ENCODE data around the gene SNRPD3. TPM values are rescaled to one million over a fixed set of nuclear protein-coding genes. Genes with fewer than 3 reads are reported as not detected.
A peak's percentile ranks its signal among the peaks of the same experiment; 100 is the strongest.

Gene SNRPD3
- total RNA-seq, 4 donors from 2014 or later, result 98.7 to 127 (median 111) TPM

DNA sequence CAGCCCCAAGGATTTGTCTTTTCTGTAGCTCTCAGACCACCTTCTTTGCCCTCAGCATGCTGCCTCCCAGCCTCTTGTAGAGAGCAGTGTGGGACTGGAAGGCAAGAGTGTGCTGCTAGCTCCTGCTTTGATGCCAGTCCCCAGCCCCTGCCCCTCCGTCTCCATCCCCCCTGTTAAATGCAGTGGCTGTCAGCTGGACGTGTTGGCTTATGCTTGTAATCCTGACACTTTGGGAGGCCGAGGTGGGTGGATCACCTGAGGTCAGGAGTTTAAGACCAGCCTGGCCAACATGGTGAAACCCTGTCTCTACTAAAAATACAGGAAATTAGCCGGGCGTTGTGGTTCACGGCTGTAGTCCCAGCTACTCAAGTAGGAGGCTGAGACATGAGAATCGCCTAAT lies 15.5 kb downstream of the SNRPD3 start:
- peaks cover 0 to 40% (median 3%) of the 10 kb centered on the region in 4 donors for H3K4me1 ChIP-seq
- DNase-seq (ENCODE audit: low spot score in 2 of 2), result no peak
- WGBS, 2 donors, result 70 to 84% methylated on average over 7 of the region's 7 CpGs
- TF ChIP-seq, protein P1, sequence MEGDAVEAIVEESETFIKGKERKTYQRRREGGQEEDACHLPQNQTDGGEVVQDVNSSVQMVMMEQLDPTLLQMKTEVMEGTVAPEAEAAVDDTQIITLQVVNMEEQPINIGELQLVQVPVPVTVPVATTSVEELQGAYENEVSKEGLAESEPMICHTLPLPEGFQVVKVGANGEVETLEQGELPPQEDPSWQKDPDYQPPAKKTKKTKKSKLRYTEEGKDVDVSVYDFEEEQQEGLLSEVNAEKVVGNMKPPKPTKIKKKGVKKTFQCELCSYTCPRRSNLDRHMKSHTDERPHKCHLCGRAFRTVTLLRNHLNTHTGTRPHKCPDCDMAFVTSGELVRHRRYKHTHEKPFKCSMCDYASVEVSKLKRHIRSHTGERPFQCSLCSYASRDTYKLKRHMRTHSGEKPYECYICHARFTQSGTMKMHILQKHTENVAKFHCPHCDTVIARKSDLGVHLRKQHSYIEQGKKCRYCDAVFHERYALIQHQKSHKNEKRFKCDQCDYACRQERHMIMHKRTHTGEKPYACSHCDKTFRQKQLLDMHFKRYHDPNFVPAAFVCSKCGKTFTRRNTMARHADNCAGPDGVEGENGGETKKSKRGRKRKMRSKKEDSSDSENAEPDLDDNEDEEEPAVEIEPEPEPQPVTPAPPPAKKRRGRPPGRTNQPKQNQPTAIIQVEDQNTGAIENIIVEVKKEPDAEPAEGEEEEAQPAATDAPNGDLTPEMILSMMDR (IDR thresholded peaks at IDR 0.05), result no peak
- no peak for TF ChIP-seq EP300 (IDR thresholded peaks at IDR 0.05)
- TF ChIP-seq POLR2A (IDR thresholded peaks at IDR 0.05), result no peak
- H3K4me3 ChIP-seq, result no peak overlapping the region
- H3K36me3 ChIP-seq, result peaks cover 8 to 85% (median 30%) of the 10 kb centered on the region in 3 donors
- H3K27ac ChIP-seq, result peak overlapping the region in 2 of 4 donors; percentile 25 to 51
- H3K9me3 ChIP-seq, result no peaks in the 10 kb centered on the region
- H3K27me3 ChIP-seq, result no peaks in the 10 kb centered on the region

DNA sequence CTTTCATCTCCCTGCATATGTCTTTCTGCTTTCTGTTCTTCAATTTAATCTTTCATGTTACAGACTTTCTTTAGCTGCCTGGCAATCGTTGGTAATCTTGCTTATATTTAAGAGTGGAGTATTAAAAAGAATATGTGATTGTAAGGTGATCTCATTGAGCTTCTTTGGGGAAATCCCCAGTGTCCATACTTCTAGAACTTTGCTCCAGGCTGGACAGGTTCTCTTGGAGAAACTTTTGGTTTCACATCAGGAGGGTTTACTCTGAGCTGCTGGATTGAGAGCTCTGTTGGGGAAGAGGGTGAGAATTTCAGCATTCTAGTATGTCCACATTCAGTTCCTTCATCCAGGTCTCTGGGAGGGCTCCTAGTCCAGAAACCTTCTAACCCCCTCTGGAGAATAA lies 21.0 kb downstream of the SNRPD3 start:
- Histone ChIP-seq H3K9me3 (no peaks in the 10 kb centered on the region), H3K27ac (no peak overlapping the region), H3K27me3 (no peaks in the 10 kb centered on the region), H3K36me3 (peaks cover 0 to 64% (median 12%) of the 10 kb centered on the region in 3 donors), H3K4me1 (peaks cover 0 to 23% (median 0%) of the 10 kb centered on the region in 4 donors), H3K4me3 (no peak overlapping the region)
- DNase-seq (ENCODE audit: low spot score in 2 of 2), result no peak
- 72 to 79% methylated on average over 1 of the region's 1 CpG for WGBS, 2 donors
- TF ChIP-seq EP300 (IDR thresholded peaks at IDR 0.05) (no peak), POLR2A (IDR thresholded peaks at IDR 0.05) (no peak)
- TF ChIP-seq, protein P1 (IDR thresholded peaks at IDR 0.05), result no peak

DNA sequence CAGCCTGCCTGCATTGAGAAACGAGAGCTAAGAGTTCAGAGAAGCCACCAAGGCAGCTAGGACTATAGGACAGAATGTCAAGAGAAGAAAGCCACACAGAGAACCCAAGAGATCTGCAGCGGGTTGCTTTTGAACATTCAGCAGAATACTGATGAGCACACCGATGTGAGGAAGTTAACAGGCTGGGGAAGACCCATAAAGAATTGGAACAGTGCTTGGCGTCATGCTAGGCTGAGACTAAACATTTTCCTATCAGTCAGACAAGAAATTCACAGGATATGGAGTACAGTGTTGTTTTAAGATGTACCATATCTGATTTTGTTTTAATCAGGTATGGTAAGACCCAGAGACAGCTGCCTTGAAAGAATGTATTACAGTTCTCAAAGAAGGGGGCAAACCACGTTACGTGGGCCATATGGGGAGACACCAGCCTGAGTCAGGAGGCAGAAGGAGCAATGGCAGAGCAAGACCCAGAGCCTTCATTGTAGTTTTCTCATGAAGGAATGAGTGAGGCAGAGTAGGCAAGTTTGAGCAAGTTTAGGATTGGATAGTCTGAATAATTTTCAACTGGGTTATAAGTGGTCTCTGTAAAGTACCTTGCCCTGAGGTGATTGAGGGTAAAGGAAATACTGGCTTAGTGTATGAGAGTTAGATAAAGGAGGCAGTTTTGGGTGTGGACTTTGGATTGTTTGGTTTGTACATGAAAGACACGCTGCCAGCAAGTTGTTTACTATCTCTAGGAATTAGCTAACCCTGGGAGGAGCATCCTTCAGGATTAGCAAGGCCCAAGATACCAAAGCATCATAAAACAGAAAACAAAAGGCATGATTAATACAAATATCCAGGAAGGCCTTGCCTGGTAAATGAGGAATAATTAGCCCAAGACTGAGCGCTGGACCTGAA lies 22.8 kb downstream of the SNRPD3 start:
- no peak overlapping the region for H3K4me3 ChIP-seq
- H3K36me3 ChIP-seq, result peaks cover 0 to 45% (median 0%) of the 10 kb centered on the region in 3 donors
- H3K27ac ChIP-seq, result peak overlapping the region in 3 of 4 donors; percentile 26 to 64 (median 43)
- H3K27me3 ChIP-seq, result no peaks in the 10 kb centered on the region
- TF ChIP-seq POLR2A (IDR thresholded peaks at IDR 0.05), result no peak
- no peak for TF ChIP-seq EP300 (IDR thresholded peaks at IDR 0.05)
- TF ChIP-seq, protein P1 (IDR thresholded peaks at IDR 0.05), result no peak
- no peaks in the 10 kb centered on the region for H3K9me3 ChIP-seq
- DNase-seq (ENCODE audit: low spot score in 2 of 2), result no peak
- peaks cover 0 to 23% (median 5%) of the 10 kb centered on the region in 4 donors for H3K4me1 ChIP-seq
- WGBS, 2 donors, result 76 to 78% methylated on average over 8 of the region's 8 CpGs

DNA sequence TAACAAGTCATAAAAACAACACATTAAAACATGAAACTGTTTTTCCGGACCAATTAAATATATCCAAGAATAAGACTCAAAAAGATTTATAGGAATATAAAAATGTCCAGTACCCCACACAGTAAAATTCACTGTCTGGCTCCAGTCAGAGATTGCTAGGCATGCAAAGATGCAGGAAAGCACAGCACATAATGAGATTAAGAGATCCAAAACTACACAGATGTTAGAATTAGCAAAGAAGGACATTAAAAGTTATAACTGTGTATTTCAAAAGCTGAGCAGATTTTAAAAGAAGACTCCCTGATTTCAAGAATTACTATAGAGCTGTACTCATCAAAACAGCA lies 23.4 kb downstream of the SNRPD3 start:
- peaks cover 0 to 29% (median 11%) of the 10 kb centered on the region in 4 donors for H3K4me1 ChIP-seq
- H3K27ac ChIP-seq, result peak overlapping the region in 2 of 4 donors; percentile 43 to 64

More for the DNA sequence above, 23.4 kb downstream of the SNRPD3 start:
- Histone ChIP-seq H3K27me3 (no peaks in the 10 kb centered on the region), H3K9me3 (no peaks in the 10 kb centered on the region), H3K4me3 (no peak overlapping the region), H3K36me3 (peaks cover 0 to 39% (median 0%) of the 10 kb centered on the region in 3 donors)
- TF ChIP-seq POLR2A (IDR thresholded peaks at IDR 0.05) (no peak), EP300 (IDR thresholded peaks at IDR 0.05) (no peak)
- TF ChIP-seq, protein P1 (IDR thresholded peaks at IDR 0.05), result no peak
- WGBS, 2 donors, result 42 to 57% methylated on average over 1 of the region's 1 CpG
- no peak for DNase-seq (ENCODE audit: low spot score in 2 of 2)
